ENCODE results near the gene LRWD1.
"Not testable (repeated sequence)": the region's sequence is repeated elsewhere in the genome, so short reads cannot be mapped to it uniquely, and the experiment has no call there.

LRWD1 gene

DNA sequence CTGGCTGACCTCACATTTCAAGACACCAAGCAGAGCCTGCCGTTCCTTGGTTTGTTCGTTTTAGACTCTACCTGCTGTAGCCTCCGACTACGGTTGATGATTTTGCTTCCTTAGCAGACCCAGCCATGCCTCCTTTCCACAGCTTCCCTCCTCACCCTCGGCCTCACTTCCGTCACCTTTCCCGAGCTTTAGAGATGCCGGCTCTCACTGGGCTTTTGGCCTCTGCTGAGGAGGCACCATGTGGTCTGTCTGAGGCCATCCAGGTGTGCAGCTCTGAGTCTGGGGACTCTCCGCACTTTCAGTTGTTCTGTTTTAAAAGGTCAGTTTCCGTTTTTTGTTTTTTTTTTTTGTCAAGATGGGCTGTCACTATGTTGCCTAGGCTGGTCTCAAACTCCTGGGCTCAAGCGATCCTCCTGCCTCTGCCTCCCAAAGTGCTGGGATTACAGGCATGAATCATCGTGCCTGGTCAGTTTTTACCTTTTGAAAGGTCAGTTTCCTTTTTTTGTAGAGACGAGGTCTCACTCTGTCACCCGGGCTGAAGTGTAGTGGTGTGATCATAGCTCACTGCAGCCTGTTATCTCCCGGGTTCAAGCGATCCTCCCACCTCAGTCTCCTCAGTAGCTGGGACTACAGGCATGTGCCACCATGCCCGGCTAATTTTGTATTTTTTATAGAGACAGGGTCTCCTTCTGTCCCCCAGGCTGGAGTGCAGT is 19.7 kb upstream of the LRWD1 start:
- no peak for DNase-seq (ENCODE audit: low read depth)

DNA sequence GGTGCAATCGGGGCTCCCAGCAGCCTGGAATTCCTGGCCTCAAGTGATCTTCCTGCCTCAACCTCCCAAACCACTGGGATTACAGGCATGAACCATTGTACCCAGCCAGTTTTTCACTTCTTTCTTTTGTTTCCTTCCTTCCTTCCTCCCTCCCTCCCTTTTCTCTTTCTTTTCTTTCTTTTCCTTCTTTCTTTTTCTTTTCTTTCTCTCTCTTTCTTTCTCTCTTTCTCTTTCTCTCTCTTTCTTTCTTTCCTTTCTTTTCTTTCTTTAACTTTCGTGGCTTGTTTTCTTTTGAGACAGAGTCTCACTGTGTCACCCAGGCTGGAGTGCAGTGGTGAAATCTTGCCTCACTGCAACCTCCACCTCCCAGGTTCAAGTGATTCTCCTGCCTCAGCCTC is 19.1 kb upstream of the LRWD1 start:
- no peak for DNase-seq (ENCODE audit: low read depth)

DNA sequence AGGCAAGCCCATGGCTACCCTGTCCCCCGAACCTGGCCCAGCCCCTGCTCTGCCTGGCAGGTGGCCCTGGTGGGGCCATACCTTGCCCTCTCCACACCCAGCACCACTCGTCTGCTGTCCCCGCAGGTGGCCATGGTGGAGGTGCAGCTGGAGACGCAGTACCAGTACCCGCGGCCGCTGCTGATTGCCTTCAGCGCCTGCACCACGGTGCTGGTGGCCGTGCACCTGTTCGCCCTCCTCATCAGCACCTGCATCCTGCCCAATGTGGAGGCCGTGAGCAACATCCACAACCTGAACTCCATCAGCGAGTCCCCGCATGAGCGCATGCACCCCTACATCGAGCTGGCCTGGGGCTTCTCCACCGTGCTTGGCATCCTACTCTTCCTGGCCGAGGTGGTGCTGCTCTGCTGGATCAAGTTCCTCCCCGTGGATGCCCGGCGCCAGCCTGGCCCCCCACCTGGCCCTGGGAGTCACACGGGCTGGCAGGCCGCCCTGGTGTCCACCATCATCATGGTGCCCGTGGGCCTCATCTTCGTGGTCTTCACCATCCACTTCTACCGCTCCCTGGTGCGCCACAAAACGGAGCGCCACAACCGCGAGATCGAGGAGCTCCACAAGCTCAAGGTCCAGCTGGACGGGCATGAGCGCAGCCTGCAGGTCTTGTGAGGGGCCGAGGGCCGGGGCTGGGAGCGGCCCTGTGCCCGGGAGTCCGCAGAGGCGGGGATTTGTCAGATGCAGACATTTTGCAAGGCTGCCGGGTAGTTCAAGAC is 18.2 kb upstream of the LRWD1 start:
- no peak for DNase-seq (ENCODE audit: low read depth)

DNA sequence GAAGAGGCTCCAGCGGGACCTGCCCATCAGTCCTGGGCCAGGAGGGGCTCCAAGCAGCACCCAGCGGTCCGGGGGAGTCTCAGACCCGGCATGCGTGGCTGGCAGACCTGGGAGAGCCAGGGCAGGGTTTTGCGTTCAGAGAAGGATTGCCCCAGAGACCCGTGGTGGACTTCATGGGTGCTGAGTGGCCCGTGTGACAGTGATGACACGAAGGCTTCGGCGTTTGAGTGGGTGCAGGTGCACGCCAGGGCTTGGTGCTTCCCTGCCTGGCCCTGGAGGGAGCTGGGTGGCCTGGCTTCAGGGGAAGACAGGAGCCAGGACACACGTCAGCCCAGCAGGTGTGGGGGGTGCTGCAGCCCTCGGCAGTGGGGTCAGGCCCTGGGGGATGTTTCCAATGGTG is 17.5 kb upstream of the LRWD1 start:
- no peak for DNase-seq (ENCODE audit: low read depth)

DNA sequence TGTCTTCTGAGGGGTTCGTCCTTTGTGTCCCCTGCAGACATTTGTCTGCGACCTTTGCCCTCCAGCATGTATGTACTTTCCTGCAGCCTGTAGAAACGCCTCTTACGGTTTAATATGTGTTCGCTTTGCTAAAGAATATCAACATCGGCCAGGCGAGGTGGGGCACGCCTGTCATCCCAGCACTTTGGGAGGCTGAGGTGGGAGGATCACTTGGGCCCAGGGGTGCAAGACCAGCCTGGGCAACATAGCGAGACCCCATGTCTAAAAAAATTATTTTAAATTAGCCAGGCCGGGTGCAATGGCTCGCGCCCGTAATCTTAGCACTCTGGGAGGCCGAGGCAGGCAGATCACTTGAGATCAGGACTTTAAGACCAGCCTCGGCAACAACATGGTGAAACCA is 15.6 kb upstream of the LRWD1 start:
- no peak for DNase-seq (ENCODE audit: low read depth)

DNA sequence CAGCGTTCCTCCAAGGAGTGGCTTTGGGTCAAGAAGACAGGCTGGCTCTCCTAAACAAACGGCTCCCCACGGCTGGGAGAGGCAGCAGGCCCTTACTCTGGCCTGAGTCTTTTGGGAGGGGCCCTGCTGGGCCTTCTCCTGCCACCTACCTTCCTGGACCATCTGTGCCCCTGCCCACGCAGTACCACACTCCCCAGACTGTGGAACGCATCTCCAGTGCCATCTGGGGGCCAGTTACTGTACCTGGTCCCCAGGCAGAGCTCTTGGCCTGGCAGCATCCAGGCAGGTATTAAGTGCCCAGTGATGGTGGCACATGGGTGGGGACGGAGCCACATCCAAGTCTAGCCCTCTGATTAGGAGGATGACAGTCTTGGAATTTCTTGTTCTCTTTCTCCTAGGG is 14.5 kb upstream of the LRWD1 start:
- DNase-seq (ENCODE audit: low read depth) = no peak

DNA sequence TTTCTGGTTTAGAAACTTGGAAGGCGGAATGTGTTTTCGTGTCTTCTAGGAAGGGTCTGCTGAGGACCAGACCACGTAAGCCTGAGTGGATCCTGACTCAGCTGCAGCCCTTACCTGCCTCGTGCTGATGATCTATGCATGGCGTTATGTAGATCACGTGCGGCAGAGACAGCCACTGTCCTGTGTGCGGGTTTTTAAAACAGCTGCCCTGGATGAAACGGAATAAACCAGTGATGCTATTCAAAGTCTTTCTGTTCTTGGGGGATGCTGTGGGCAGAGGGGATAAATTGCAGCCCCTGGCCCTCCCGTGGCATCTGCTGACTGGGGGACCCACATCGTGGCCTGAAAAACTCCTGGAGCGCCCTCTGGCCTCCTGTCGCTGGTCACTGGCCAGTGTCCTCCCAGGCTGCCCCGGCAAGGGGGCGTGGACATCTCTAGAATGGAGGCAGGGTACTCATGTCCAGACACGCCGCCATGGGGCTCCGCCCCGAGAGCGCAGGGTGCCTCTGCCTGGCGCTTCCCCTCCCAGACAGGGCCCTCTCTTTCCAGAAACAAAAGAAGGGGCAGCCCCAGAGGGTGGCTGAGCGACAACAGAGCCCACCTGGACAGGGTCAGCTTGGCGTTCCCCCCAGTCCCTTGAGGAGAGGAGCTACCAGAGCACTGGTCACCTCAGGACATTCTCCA is 13.3 kb upstream of the LRWD1 start:
- no peak for DNase-seq (ENCODE audit: low read depth)

DNA sequence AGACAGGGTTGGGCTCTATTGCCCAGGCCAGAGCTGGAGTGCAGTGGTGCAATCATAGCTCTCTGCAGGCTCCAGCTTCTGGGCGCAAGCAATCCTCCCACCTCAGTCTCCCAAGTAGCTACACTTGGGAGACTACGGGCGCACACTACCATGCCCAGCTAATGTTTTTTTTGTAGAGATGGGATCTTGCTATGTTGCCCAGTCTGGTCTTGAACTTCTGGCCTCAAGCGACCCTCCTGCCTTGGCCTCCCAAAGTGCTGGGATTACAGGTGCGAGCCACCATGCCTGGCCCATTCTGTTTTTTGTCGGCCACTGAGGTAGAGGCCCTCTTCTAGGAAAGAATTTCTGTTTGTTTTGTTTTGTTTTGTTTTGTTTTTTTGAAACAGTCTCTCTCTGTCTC is 12.3 kb upstream of the LRWD1 start:
- no peak for DNase-seq (ENCODE audit: low read depth)

DNA sequence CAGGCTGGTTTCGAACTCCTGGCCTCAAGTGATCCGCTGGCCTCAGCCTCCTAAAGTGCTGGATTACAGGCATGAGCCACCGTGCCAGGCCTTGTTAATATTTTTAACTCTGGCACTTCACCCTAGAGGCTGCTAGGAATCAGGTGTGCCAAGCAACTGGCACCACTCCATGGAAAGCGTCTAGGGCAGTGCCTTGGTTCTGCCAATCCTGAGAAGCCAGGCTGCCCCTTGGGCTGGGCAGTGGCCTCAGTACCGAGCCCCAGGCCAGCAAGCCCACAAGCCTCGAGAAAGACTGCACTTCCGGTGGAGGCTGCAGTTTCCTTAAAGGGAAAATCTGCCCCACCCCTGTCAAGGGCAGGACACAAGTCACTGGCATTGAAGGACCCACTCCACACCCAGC is 11.5 kb upstream of the LRWD1 start:
- no peak for DNase-seq (ENCODE audit: low read depth)

DNA sequence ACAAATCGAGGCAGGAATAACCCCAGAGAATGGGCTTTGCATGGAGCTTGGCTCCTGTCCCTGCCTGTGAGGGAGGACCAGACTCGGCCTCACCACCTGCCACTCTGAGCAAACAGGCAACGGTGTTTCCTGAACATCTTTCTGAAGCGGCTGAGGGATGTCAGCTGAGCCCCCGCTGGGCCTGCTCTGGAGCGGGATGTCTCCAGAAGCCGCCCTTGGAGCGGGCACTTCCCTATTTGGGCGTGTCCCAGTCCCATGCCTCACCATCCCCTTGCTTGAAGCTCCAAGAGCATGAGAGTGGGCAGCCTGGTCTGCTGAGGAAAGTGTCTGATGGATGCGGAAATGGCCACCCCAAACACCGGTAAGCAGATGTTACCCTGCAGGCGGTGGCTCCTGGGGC is 10.3 kb upstream of the LRWD1 start:
- DNase-seq (ENCODE audit: low read depth) = no peak

DNA sequence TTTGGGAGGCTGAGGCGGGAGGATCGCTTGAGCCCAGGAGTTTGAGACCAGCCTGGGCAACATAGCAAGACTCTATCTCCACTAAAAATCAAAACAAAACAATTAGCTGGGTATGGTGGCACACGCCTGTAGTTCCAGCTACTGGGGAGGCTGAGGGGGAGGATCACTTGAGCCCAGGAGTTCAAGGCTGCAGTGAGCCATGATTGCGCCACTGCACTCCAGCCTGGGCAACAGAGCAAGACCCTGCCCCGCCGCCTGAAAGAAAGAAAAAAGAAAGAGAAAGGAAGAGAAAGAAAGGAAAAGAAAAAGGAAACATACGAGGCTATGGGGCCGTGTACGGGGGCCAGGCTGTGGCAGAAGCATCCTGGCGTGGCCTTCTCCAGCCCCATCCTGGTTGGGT is 9.9 kb upstream of the LRWD1 start:
- DNase-seq (ENCODE audit: low read depth) = not testable (repeated sequence)

DNA sequence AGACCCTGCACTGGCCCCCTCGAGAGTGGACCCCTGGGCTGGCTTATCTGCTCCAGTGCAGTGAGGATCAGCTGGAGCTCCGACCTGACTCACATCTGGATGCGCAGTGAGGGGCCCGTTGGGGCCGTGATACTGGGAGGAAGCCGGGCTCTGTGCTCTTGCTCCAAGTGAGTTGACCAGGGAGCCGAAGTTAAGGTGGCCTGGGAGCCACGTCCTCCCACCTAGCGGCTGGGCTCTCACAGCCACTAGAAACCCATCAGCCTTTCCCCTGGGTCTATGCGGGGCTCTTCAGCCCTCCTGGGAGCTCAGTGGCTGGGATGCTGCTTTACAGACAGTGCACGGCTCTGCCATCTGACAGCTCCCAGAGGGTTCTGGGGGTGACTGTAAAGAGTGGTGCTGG is 9.2 kb upstream of the LRWD1 start:
- no peak for DNase-seq (ENCODE audit: low read depth)

DNA sequence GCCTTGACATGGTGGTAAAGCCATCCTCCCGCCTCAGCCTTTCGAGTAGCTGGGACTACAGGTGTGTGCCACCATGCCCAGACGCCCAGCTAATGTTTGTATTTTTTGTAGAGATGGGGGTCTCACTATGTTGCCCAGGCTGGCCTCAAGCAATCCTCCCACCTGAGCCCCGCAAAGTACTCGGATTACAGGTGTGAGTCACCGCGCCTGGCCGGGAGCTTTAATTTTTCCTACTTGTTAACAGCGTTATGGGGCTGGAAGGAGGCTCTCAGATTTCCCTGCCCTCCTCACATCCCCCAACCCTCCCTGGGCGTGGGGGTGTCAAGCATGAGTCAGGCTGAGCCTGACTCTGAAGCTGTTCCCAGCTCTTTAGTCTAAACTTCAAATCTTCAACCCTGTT is 8.5 kb upstream of the LRWD1 start:
- DNase-seq (ENCODE audit: low read depth) = no peak

DNA sequence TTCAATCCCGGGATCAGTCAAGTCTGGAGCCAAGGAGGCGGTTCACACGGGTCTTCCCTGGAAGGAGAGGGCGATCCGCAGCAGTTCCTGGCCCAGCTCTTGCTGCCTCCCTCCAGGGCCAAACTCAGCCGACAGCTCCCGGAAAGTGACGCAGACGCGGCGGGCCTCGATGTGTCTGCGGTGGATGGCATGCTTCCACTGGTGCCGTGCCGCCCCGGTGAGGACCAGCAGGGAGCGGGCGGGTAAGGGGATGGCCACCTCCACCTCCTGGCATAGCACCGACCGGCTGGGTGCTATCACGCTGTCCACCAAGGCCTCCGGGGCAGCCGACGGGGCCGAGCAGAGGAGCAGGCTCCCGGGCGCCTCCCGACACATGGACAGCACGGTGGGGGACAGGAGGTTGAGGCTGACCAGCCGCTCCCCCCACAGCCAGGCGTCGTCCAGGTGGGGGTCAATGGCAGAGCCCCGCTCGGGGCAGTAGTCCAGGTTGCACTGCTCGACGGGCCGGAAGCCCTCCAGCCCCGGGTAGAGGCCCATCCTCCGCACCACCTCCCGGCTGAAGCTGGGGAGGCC is 7.3 kb upstream of the LRWD1 start:
- no peak for DNase-seq (ENCODE audit: low read depth)

DNA sequence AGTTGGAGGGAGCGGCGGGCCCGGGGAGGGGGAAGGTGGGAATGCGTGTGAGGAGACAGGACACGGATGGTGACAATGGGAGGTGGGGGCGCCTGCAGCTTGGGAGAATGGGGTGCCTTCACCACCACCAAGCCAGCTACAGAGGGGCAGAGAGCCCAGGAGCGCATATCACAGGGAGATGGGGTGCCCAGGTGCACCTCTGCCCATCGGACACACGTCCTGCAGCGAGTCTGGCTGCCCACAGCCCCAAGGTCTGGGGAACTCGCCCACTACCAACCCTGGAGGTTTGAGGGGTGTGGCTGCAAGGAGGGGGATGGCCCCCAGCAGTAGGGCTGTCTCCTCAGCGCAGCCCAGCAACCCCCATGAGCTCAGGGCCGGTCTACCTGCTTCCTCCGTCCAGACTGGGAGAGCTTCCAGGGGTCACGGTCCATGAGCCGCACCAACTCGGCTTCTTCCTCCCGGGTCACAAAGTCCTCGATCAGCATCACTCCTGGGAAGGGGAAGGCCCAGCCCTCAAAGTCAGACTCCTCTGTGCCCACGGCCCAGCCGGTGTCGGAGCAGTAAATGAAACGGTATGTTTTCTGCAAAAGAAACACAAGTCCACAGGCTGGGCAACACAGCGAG is 5.5 kb upstream of the LRWD1 start:
- DNase-seq (ENCODE audit: low read depth) = no peak

DNA sequence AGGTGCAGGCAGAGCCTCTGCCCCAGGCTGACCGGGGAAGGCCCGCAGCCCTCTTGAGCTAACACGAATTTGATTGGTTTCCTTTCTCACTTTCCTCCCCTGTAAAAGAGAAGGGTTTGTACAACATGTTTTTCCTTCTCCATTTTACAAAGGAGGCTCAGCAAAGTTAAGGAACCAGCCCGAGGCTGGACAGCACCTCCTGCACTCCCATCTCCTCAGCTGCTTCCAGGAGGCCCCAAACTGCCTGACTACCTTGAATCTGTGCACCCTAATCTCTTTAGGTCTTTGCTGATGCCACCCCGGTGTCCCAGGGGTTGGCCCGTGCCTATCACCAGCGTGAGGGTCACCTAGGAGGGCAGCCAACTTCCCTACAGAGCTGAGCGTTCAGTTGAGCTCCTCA is 4.3 kb upstream of the LRWD1 start:
- no peak for DNase-seq (ENCODE audit: low read depth)

DNA sequence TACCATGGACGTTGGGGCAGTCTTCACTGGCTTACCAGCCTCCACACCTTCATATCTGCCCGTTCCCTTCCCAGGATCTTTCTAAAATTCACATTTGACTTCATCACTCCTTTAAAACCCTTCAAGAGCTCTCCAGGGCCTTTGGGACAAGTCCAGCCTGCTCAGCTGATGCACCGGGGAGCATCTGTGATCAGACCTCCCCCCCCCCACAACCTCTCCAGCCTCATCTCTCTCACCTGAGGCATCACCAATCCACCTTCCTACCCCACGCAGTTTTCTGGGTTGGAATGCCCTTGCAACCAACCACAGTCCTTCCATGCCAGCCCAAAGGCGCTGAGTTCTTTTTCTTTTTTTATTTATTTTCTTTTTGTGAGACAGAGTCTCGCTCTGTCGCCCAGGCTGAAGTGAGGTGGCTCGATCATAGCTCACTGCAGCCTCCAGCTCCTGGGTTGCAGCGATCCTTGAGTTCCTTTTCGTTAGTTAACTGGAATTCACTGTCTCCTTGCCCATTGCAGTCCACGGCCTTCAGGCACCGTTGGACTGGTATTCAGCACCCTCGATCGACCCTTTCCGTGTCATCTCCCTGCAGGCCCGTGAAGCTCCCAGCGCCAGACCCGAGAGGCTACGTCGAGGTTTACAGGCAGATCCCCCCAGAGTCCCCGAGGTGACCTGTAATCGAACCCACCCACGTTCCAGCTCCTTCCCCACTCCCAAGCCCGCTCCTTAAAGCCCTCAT is 775 bp upstream of the LRWD1 start:
- DNase-seq (ENCODE audit: low read depth) = no peak

DNA sequence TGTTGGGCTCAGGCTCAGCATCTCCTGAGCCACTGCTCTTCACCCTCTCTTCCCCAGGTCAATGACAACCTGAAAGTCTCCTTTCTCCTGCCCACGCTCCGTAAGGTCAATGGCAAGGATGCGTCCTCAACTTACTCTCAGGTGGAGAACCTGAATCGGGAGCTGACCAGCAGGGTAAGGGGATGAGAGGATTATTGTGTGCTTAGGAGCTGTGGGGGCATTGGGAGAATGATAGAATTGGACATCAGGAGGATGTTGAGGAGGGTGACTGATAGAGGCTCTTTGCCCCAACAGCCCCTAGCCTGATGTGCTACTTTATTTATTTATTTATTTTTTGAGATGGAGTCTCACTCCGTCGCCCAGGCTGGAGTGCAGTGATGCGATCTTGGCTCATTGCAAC is 1.3 kb downstream of the LRWD1 start:
- DNase-seq (ENCODE audit: low read depth) = no peak

DNA sequence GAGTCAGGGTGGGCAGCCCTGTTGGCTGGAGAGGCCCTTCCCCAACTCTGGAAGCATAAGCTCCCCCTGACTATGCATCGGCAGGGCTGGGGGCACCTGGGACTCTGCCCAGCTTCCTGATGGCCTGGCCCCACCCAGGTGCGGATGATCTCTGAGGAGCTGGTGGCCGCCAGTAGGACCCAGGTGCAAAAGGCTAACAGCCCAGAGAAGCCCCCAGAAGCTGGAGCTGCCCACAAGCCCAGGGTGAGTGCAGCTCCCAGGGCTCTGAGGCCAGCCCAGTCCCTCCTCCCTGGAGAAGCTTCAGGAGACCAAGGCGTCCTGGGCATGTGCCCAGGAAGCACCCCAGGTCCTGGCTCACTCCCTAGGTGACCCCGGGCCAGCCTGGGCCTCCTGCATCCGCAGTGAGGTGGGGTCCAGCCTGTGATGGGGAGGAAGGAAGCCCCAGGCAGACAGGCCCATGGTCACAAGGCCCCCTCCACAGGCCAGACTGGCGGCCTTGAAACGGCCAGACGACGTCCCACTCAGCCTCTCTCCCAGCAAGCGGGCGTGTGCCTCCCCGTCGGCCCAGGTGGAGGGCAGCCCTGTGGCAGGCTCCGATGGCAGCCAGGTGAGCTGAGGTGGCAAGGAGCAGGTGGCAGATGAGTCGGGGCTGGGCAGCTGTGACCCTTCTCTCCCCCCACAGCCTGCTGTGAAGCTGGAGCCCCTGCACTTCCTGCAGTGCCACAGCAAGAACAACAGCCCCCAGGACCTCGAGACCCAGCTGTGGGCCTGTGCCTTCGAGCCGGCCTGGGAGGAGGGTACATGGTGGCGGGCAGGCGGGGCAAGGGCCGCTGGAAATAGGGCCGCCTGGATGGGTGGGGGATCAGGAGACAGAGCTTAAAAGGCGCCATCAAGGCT is 3.0 kb downstream of the LRWD1 start:
- DNase-seq (ENCODE audit: low read depth) = no peak

DNA sequence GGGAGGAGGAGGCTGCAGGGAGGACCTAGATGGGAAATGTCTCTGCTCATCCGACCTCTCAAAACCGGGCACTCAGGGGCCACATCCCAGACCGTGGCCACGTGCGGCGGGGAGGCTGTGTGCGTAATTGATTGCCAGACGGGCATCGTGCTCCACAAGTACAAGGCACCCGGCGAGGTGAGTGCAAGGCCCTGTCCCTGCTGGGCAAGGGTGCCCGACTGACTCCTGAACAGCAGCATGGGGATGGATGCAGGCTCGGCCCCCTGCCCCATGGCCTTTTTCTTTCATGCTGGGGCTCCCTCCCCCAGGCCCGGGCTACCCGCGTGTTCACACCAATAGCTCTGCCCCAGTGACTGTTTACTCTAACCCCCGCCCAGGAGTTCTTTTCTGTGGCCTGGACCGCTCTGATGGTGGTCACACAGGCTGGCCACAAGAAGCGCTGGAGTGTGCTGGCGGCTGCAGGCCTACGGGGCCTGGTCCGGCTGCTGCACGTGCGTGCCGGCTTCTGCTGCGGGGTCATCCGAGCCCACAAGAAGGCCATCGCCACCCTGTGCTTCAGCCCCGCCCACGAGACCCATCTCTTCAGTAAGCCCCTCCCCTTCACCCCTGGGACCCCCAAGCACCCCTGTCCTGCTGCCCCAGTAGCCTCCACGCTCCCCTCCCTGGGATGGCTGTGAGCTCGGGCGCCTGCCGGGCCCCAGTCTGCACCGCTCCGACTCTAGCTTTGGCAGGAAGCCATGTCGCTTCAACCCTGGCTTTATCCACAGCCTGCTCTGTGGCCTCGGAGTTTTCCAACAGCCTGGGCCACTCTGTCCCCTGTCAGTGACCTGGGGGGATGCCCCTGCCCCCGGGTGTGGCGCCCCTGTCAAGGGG is 3.9 kb downstream of the LRWD1 start:
- DNase-seq (ENCODE audit: low read depth) = no peak

Measured in GM04504 (cell line).